PC-3 (cell line): ENCODE results near the gene ZNF544. TPM values are rescaled to one million over a fixed set of nuclear protein-coding genes. Genes with fewer than 3 reads are reported as not detected.

Experiments used
- ATAC-seq: fragments of 200-7000 bp; cut with Tn5 transposase; 2 replicates; pipeline ENCODE4 v1.9.1; 2020; ENCODE audit warnings: mild to moderate bottlenecking, moderate library complexity
- BruUV-seq: library from RNA; stranded (reverse); fragments of 400-500 nt; replicated peaks from 2 replicates; lab custom pipeline; 2021; lab: Mats Ljungman, UMichigan
- CTCF ChIA-PET: fragments of 300-600 bp; sonication (Branson Sonifier 250); formaldehyde crosslinking; loops from one replicate; lab custom pipeline; 2022; ENCODE audit warnings: antibody characterized with exemption; lab: Charles Lee
- POLR2A ChIA-PET: fragments of 300-600 bp; sonication (Branson Sonifier 250); formaldehyde crosslinking; loops from one replicate; lab custom pipeline; 2022; ENCODE audit warnings: antibody characterized with exemption; ENCODE audit not compliant: unreplicated experiment; lab: Charles Lee
- DNase-seq: peaks from one replicate; pipeline ENCODE4 v3.0.0-alpha.2; 2015
- H2AFZ ChIP-seq: fragments of 300-600 bp; sonication (generic); 2 replicates; pipeline ENCODE4 v1.6.0; 2016; ENCODE audit warnings: antibody characterized with exemption, low read length
- H3F3A ChIP-seq: fragments of 300-600 bp; sonication (generic); one replicate; pipeline ENCODE4 v1.6.0; 2017; ENCODE audit warnings: antibody characterized with exemption, low read length, control low read depth, mild to moderate bottlenecking; ENCODE audit not compliant: unreplicated experiment
- H3K27ac ChIP-seq: fragments of 300-600 bp; sonication (generic); 2 replicates; pipeline ENCODE4 v1.5.1; 2016; ENCODE audit warnings: mild to moderate bottlenecking, low read length
- H3K27me3 ChIP-seq: fragments of 300-600 bp; sonication (generic); 2 replicates; pipeline ENCODE4 v1.6.1; 2016; ENCODE audit warnings: low read length, mixed read lengths
- H3K36me3 ChIP-seq: fragments of 300-600 bp; sonication (generic); 2 replicates; pipeline ENCODE4 v1.6.1; 2016; ENCODE audit warnings: low read depth, mixed run types, low read length, mixed read lengths
- H3K4me1 ChIP-seq: fragments of 300-600 bp; sonication (generic); 2 replicates; pipeline ENCODE4 v1.5.1; 2016; ENCODE audit warnings: low read length; ENCODE audit not compliant: insufficient read depth
- H3K4me2 ChIP-seq: fragments of 300-600 bp; sonication (generic); 2 replicates; pipeline ENCODE4 v1.6.0; 2016; ENCODE audit warnings: low read length
- H3K4me3 ChIP-seq: fragments of 300-600 bp; sonication (generic); 2 replicates; pipeline ENCODE4 v1.5.1; 2016; ENCODE audit warnings: mild to moderate bottlenecking, low read length, mixed read lengths
- H3K79me2 ChIP-seq: fragments of 300-600 bp; sonication (generic); 2 replicates; pipeline ENCODE4 v1.6.1; 2017; ENCODE audit warnings: low read length, mixed read lengths
- H3K9ac ChIP-seq: fragments of 300-600 bp; sonication (generic); 2 replicates; pipeline ENCODE4 v1.6.0; 2016; ENCODE audit warnings: mild to moderate bottlenecking, low read length
- H3K9me2 ChIP-seq: fragments of 300-600 bp; sonication (generic); replicated peaks from 2 replicates; pipeline ENCODE4 v1.6.1; 2016; ENCODE audit warnings: mixed run types, low read length, mixed read lengths
- H3K9me3 ChIP-seq: fragments of 300-600 bp; sonication (generic); 2 replicates; pipeline ENCODE4 v1.6.1; 2016; ENCODE audit warnings: low read length, mixed read lengths
- H4K20me1 ChIP-seq: fragments of 300-600 bp; sonication (generic); 2 replicates; pipeline ENCODE4 v1.6.1; 2016; ENCODE audit warnings: low read length, mixed read lengths
- CTCF ChIP-seq: fragments of 300-600 bp; sonication (generic); conservative IDR thresholded peaks from 2 replicates; pipeline ENCODE4 v1.5.1; 2017; ENCODE audit warnings: antibody characterized with exemption, low read depth, mild to moderate bottlenecking, low read length
- EZH2 ChIP-seq: fragments of 300-600 bp; sonication (generic); IDR thresholded peaks from one replicate; pipeline ENCODE4 v1.6.1; 2017; ENCODE audit warnings: antibody characterized with exemption, mild to moderate bottlenecking, low read length; ENCODE audit not compliant: unreplicated experiment
- EZH2phosphoT487 ChIP-seq: fragments of 300-600 bp; sonication (generic); IDR thresholded peaks from 2 replicates; pipeline ENCODE4 v1.6.1; 2018; ENCODE audit warnings: mild to moderate bottlenecking, antibody characterized with exemption, low read length, borderline replicate concordance
- intact Hi-C: fragments of 100-400 bp; cut with micrococcal nuclease; formaldehyde crosslinking; loops from 2 replicates; pipeline ENCODE4 v1.9.0; 2023
- total RNA-seq: library from RNA; depleted of rRNA; stranded (reverse); fragments of >200 nt; gene quantifications from 2 replicates; pipeline ENCODE4 v1.2.3, GENCODE V29; 2014

ZNF544 gene
- total RNA-seq, 1 experiment from 2014 or later: 115 TPM

GRCh38 chr19:58277197-58277596 lies 48.5 kb downstream of the ZNF544 start:
- Histone ChIP-seq H2AFZ (no peak overlapping the region), H3F3A (peaks cover 14% of the 10 kb centered on the region), H3K4me1 (peaks cover 24% of the 10 kb centered on the region), H3K4me3 (no peak overlapping the region), H3K9me2 (no peaks in the 10 kb centered on the region), H3K36me3 (peaks cover 46% of the 10 kb centered on the region), H3K79me2 (peaks cover 51% of the 10 kb centered on the region), H3K27ac (no peak overlapping the region), H3K27me3 (no peaks in the 10 kb centered on the region), H3K9ac (no peak overlapping the region), H3K4me2 (no peak overlapping the region; the same call in 1 of the 2 replicates), H3K9me3 (peaks cover 4% of the 10 kb centered on the region; the same call in 1 of the 2 replicates), H4K20me1 (no peaks in the 10 kb centered on the region)
- DNase-seq (no peak), ATAC-seq (no peak)
- intact Hi-C loops: no loop called here
- TF ChIP-seq EZH2: no peak
- TF ChIP-seq CTCF: no peak
- TF ChIP-seq EZH2phosphoT487: no peak
- ChIA-PET POLR2A (no interaction called here), CTCF (no interaction called here)
- BruUV-seq: no TSS peak

- H3K27ac ChIP-seq: peak overlapping the region; percentile 51
- H3K9me2 ChIP-seq: no peaks in the 10 kb centered on the region
- H3F3A ChIP-seq: peaks cover 14% of the 10 kb centered on the region
- peak overlapping the region; percentile 86 for H3K4me3 ChIP-seq
- H3K9ac ChIP-seq: peak overlapping the region; percentile 89
- ChIA-PET CTCF (interaction anchor here (1.0 kb wide), 1 partner anchor 85 kb away, joined by 3 read pairs; the partner anchor contains the start of gene ZNF497), POLR2A (interaction anchor here (1.0 kb wide), 1 partner anchor 131 kb away, joined by 3 read pairs; the partner anchor contains the start of gene ZNF584)
- peak overlapping the region; percentile 95 for H3K4me2 ChIP-seq
- peaks cover 58% of the 10 kb centered on the region for H3K79me2 ChIP-seq
- peak overlapping the region; percentile 94 for H2AFZ ChIP-seq
- no peaks in the 10 kb centered on the region for H3K27me3 ChIP-seq
- peaks cover 44% of the 10 kb centered on the region for H3K36me3 ChIP-seq
- TSS peak; percentile 61 for BruUV-seq
- no peak for TF ChIP-seq EZH2phosphoT487
- TF ChIP-seq EZH2: no peak
- TF ChIP-seq CTCF: no peak
- DNase-seq (no peak), ATAC-seq (peak; percentile 1; the same call in 1 of the 2 replicates)
- peaks cover 4% of the 10 kb centered on the region; the same call in 1 of the 2 replicates for H3K9me3 ChIP-seq
- no peaks in the 10 kb centered on the region for H4K20me1 ChIP-seq
- intact Hi-C loops: loop anchor here (2.0 kb wide), 1 partner anchor 27 kb away; the partner anchor contains the start of gene ERVK3-1
- peaks cover 24% of the 10 kb centered on the region for H3K4me1 ChIP-seq
These were observed 49.2 kb downstream of the ZNF544 start for GRCh38 chr19:58277748-58278540.
